H1 (cell line): ENCODE measurements around the gene LHCGR. TPM values are rescaled to one million over a fixed set of nuclear protein-coding genes. Genes with fewer than 3 reads are reported as not detected.

Experiments used
- CTCF ChIA-PET: fragments of 300-600 bp; sonication (Branson Sonifier 250); formaldehyde crosslinking; loops from one replicate; lab custom pipeline; 2021; ENCODE audit not compliant: partially characterized antibody; lab: Charles Lee
- POLR2A ChIA-PET: fragments of 300-600 bp; sonication (Branson Sonifier 250); formaldehyde crosslinking; loops from one replicate; lab custom pipeline; 2021; ENCODE audit warnings: inconsistent platforms; ENCODE audit not compliant: partially characterized antibody; lab: Charles Lee
- DNase-seq, 2 experiments: peaks; one replicate each; pipeline versions ENCODE4 v3.0.0 to v3.0.0-alpha.2; 2010 to 2022; ENCODE audit warnings: low spot score in 2 of 2, low read depth in 1 of 2, mixed read lengths in 1 of 2
- FAIRE-seq: peaks from 2 replicates; lab custom pipeline; 2011; peaks lifted over from hg19 to GRCh38; lab: Jason Lieb, UNC
- H2AFZ ChIP-seq: 2 replicates; pipeline ENCODE4 v1.8.1; 2012; ENCODE audit warnings: low read length, inconsistent platforms
- H2AK5ac ChIP-seq: 2 replicates; pipeline ENCODE4 v1.6.1; 2013; ENCODE audit warnings: low read depth, low read length
- H2BK120ac ChIP-seq: replicated peaks from 2 replicates; pipeline ENCODE3; 2013; ENCODE audit warnings: low read depth, low read length, inconsistent platforms
- H2BK12ac ChIP-seq: 2 replicates; pipeline ENCODE4 v1.6.1; 2013; ENCODE audit warnings: low read depth, low read length
- H2BK15ac ChIP-seq: 2 replicates; pipeline ENCODE4 v1.6.1; 2013; ENCODE audit warnings: low read length
- H2BK20ac ChIP-seq: 2 replicates; pipeline ENCODE4 v1.6.1; 2013; ENCODE audit warnings: low read length
- H2BK5ac ChIP-seq: 2 replicates; pipeline ENCODE4 v1.6.1; 2013; ENCODE audit warnings: low read depth, low read length
- H3K14ac ChIP-seq: 2 replicates; pipeline ENCODE4 v1.6.1; 2013; ENCODE audit warnings: inconsistent platforms; ENCODE audit not compliant: insufficient read length
- H3K18ac ChIP-seq: 2 replicates; pipeline ENCODE4 v1.6.1; 2013; ENCODE audit warnings: low read length; ENCODE audit errors: extremely low read depth
- H3K23ac ChIP-seq: 2 replicates; pipeline ENCODE4 v1.6.1; 2013; ENCODE audit warnings: inconsistent platforms; ENCODE audit not compliant: insufficient read length
- H3K23me2 ChIP-seq: 2 replicates; pipeline ENCODE4 v1.6.1; 2013; ENCODE audit warnings: low read depth, low read length
- H3K27ac ChIP-seq: 2 replicates; pipeline ENCODE4 v1.6.1; 2011; ENCODE audit warnings: low read depth, low read length, inconsistent platforms
- H3K27me3 ChIP-seq, 4 experiments: replicated peaks in 1 of 4; 1 replicate in 1 of 4; 2 replicates in 3 of 4; pipeline versions ENCODE4 v1.6.1 to v1.8.1; 2011 to 2013; ENCODE audit warnings: low read length in 3 of 4, mild to moderate bottlenecking in 3 of 4, inconsistent platforms in 2 of 4, mixed read lengths in 2 of 4, moderate library complexity in 1 of 4; ENCODE audit not compliant: control insufficient read depth in 3 of 4, insufficient read depth in 3 of 4; ENCODE audit errors: extremely low read depth in 1 of 4
- H3K36me3 ChIP-seq, 4 experiments: 2 replicates each; pipeline versions ENCODE4 v1.6.1 to v1.8.1; 2011 to 2013; ENCODE audit warnings: mild to moderate bottlenecking in 4 of 4, low read length in 3 of 4, moderate library complexity in 2 of 4, control low read depth in 1 of 4, inconsistent platforms in 1 of 4; ENCODE audit not compliant: insufficient read depth in 4 of 4, control insufficient read depth in 2 of 4
- H3K4ac ChIP-seq: replicated peaks from 2 replicates; pipeline ENCODE3; 2013; ENCODE audit warnings: low read length, low read depth, mixed read lengths, inconsistent platforms; ENCODE audit not compliant: insufficient read length
- H3K4me1 ChIP-seq, 4 experiments: replicated peaks in 1 of 4; 1 replicate in 1 of 4; 2 replicates in 3 of 4; pipeline versions ENCODE4 v1.6.1 to v1.8.1; 2011 to 2013; ENCODE audit warnings: low read length in 3 of 4, inconsistent platforms in 2 of 4, mixed read lengths in 1 of 4; ENCODE audit not compliant: insufficient read depth in 4 of 4, control insufficient read depth in 3 of 4
- H3K4me2 ChIP-seq, 2 experiments: 2 replicates each; pipeline versions ENCODE4 v1.6.1 to v1.8.1; 2011 to 2013; ENCODE audit warnings: low read depth in 2 of 2, low read length in 2 of 2, control low read depth in 1 of 2, inconsistent platforms in 1 of 2, mild to moderate bottlenecking in 1 of 2; ENCODE audit not compliant: insufficient read depth in 1 of 2
- H3K4me3 ChIP-seq, 4 experiments: fragments of 200-600, 300-600 bp in 1 of 4; sonication (generic), shearing (Covaris generic), sonication (Bioruptor Twin) in 1 of 4; 2 replicates each; pipeline versions ENCODE4 v1.5.1 to v1.8.1; 2011 to 2016; ENCODE audit warnings: low read length in 4 of 4, low read depth in 3 of 4, control low read depth in 2 of 4, inconsistent platforms in 2 of 4, mild to moderate bottlenecking in 2 of 4, mixed read lengths in 1 of 4, moderate library complexity in 1 of 4; ENCODE audit not compliant: insufficient read depth in 2 of 4; ENCODE audit errors: extremely low read depth in 1 of 4
- H3K56ac ChIP-seq: replicated peaks from 2 replicates; pipeline ENCODE3; 2013; ENCODE audit warnings: low read depth, mild to moderate bottlenecking, mixed read lengths, low read length, inconsistent platforms; ENCODE audit not compliant: insufficient read length
- H3K79me1 ChIP-seq: 2 replicates; pipeline ENCODE4 v1.6.1; 2013; ENCODE audit warnings: low read depth, low read length, control low read depth
- H3K79me2 ChIP-seq, 2 experiments: 2 replicates each; pipeline versions ENCODE4 v1.6.1 to v1.8.1; 2012 to 2013; ENCODE audit warnings: low read length in 2 of 2, mild to moderate bottlenecking in 2 of 2, inconsistent platforms in 1 of 2; ENCODE audit not compliant: insufficient read depth in 2 of 2, control insufficient read depth in 1 of 2
- H3K9ac ChIP-seq, 4 experiments: replicated peaks in 1 of 4; 1 replicate in 1 of 4; 2 replicates in 3 of 4; pipeline versions ENCODE4 v1.6.1 to v1.8.1; 2011 to 2013; ENCODE audit warnings: low read depth in 3 of 4, low read length in 3 of 4, control low read depth in 2 of 4, mild to moderate bottlenecking in 2 of 4, moderate library complexity in 2 of 4, inconsistent platforms in 1 of 4; ENCODE audit errors: extremely low read depth in 1 of 4
- H3K9me3 ChIP-seq, 2 experiments: 2 replicates each; pipeline versions ENCODE4 v1.6.1 to v1.8.1; 2012 to 2013; ENCODE audit warnings: mild to moderate bottlenecking in 2 of 2, moderate library complexity in 2 of 2, control low read depth in 1 of 2, inconsistent platforms in 1 of 2, low read depth in 1 of 2, low read length in 1 of 2, mixed read lengths in 1 of 2; ENCODE audit not compliant: insufficient read depth in 2 of 2
- H4K20me1 ChIP-seq, 2 experiments: replicated peaks in 1 of 2; 2 replicates each; pipeline versions ENCODE3 to v1.8.1; 2011 to 2013; ENCODE audit warnings: inconsistent platforms in 2 of 2, low read length in 2 of 2, mild to moderate bottlenecking in 1 of 2; ENCODE audit not compliant: insufficient read depth in 2 of 2, control insufficient read depth in 1 of 2
- H4K5ac ChIP-seq: 2 replicates; pipeline ENCODE4 v1.6.1; 2013; ENCODE audit warnings: low read length, low read depth, mixed read lengths, inconsistent platforms; ENCODE audit not compliant: insufficient read length
- H4K8ac ChIP-seq: 2 replicates; pipeline ENCODE4 v1.8.0; 2013; ENCODE audit warnings: mild to moderate bottlenecking, moderate library complexity, low read length, inconsistent platforms; ENCODE audit not compliant: insufficient read depth; ENCODE audit errors: extremely low read depth
- H4K91ac ChIP-seq: replicated peaks from 2 replicates; pipeline ENCODE3; 2013; ENCODE audit warnings: low read length, mixed read lengths, inconsistent platforms; ENCODE audit not compliant: insufficient read length
- BACH1 ChIP-seq: IDR thresholded peaks from 2 replicates; pipeline ENCODE4 v1.6.1; 2012; ENCODE audit warnings: low read length, improper control_type of control experiment
- WGBS, 2 experiments: shearing (Covaris generic) in 1 of 2; methylation state at CpG; one replicate each; pipeline versions ENCODE4 v1.1.6 to v1.1.7; 2013 to 2015; ENCODE audit warnings: low lambda C conversion rate in 2 of 2, mixed read lengths in 2 of 2, inconsistent platforms in 1 of 2, low coverage in 1 of 2, missing lambda C conversion rate in 1 of 2; ENCODE audit not compliant: insufficient replicate concordance in 2 of 2, insufficient coverage in 1 of 2, insufficient read length in 1 of 2; ENCODE audit errors: extremely low coverage in 1 of 2, missing lambda C conversion rate in 1 of 2; 5-methylcytosine and 5-hydroxymethylcytosine counted together
- polyA plus RNA-seq, 7 experiments: library from polyadenylated mRNA; depleted of rRNA in 3 of 7; stranded (reverse) in 5 of 7; unstranded in 2 of 7; fragments of >200 nt in 5 of 7; fragments of 200-250 nt in 2 of 7; gene quantifications; 1 replicate in 5 of 7; 2 replicates in 1 of 7; 4 replicates in 1 of 7; pipeline versions ENCODE4 v1.2.1 to v1.2.3, GENCODE V29; 2011 to 2013; ENCODE audit warnings: missing spikeins in 2 of 7, mixed read lengths in 2 of 7
- total RNA-seq: library from RNA; stranded (reverse); fragmentation: NEBNext Ultra II Directional; extraction: Animal tissue kit (Norgen Biotek cat#: 25700); gene quantifications from 2 replicates; pipeline ENCODE4 v1.2.1, GENCODE V29; 2021

The LHCGR gene
- total and polyA plus RNA-seq, 2 of the 8 experiments (the other 6 are each of a cell fraction or from before 2014, with no cell fraction given), result 0.30 to 0.73 TPM

DNA sequence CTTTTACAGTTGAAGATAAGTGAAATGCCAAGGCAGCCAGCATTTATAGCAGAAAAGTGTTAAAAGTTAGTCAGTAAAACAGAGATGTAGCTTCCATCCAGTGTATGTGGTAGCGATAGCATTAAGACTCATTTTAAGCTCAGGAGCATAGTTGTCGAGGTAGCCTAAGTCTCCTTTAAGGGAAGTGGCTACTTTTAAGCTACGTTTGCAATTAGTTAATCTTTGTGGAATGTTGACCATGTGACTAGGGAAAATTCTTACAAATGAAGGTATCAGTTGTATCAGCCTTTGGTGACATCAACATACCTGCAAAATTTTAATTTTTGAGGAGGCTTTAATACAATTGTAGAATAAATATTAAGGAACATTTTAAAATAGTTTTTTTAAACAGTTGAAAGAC is 61.9 kb downstream of the LHCGR start:
- H4K8ac ChIP-seq, result no peak overlapping the region

More for the DNA sequence above, 61.9 kb downstream of the LHCGR start:
- no peak overlapping the region for H4K91ac ChIP-seq
- DNase-seq (no peak), FAIRE-seq (no peak)
- no peak overlapping the region for H2AFZ ChIP-seq
- H3K9ac ChIP-seq, result no peak overlapping the region
- no peaks in the 10 kb centered on the region for H3K79me1 ChIP-seq
- H3K4me1 ChIP-seq, result peaks cover 3 to 16% (median 6%) of the 10 kb centered on the region in 4 experiments; a peak in 6 of 7 replicates
- no peak overlapping the region for H2BK20ac ChIP-seq
- no peak overlapping the region; the same call in 1 of the 2 replicates for H2BK12ac ChIP-seq
- no peak overlapping the region for H3K23ac ChIP-seq
- peak overlapping the region in 1 of 2 experiments; percentile 40; a peak in 1 of 4 replicates for H3K4me2 ChIP-seq
- no peak overlapping the region for H3K56ac ChIP-seq
- no peaks in the 10 kb centered on the region for H3K23me2 ChIP-seq
- H3K27me3 ChIP-seq, result no peaks in the 10 kb centered on the region
- no peak overlapping the region for H3K14ac ChIP-seq
- no peak overlapping the region for H3K4ac ChIP-seq
- H4K20me1 ChIP-seq, result no peaks in the 10 kb centered on the region
- H3K9me3 ChIP-seq, result no peaks in the 10 kb centered on the region
- no peak overlapping the region for H3K27ac ChIP-seq
- H2BK5ac ChIP-seq, result no peak overlapping the region
- no peaks in the 10 kb centered on the region for H3K79me2 ChIP-seq
- no peak for TF ChIP-seq BACH1
- H2BK120ac ChIP-seq, result no peak overlapping the region
- H2AK5ac ChIP-seq, result no peak overlapping the region; the same call in 1 of the 2 replicates
- no peak overlapping the region for H4K5ac ChIP-seq
- WGBS, 2 experiments, result 42% methylated on average over 3 of the region's 3 CpGs; no CpG with 5 or more reads in 1 of the 2 experiments
- no peaks in the 10 kb centered on the region for H3K36me3 ChIP-seq
- ChIA-PET CTCF (no interaction called here), POLR2A (interaction anchor here (0.6 kb wide), 1 partner anchor 8 kb away, joined by 3 read pairs; no protein-coding TSS in a partner anchor)
- H3K4me3 ChIP-seq, result peak overlapping the region in 1 of 4 experiments; percentile 33; a peak in 1 of 8 replicates
- no peak overlapping the region for H3K18ac ChIP-seq
- H2BK15ac ChIP-seq, result no peak overlapping the region
